DOHH2 (cell line): ENCODE data around the gene GPR75.

Experiments
- H3F3A ChIP-seq: fragments of 200-600 bp; sonication (generic), shearing (Covaris generic); 2 replicates; pipeline ENCODE4 v1.6.0; 2016; ENCODE audit warnings: antibody characterized with exemption, mild to moderate bottlenecking; ENCODE audit not compliant: control insufficient read depth, insufficient read depth
- H3K27ac ChIP-seq: fragments of 200-600 bp; sonication (generic); 2 replicates; pipeline ENCODE4 v1.5.1; 2014; ENCODE audit warnings: low read depth, mild to moderate bottlenecking, low read length, moderate library complexity
- H3K27me3 ChIP-seq: fragments of 200-600 bp; sonication (generic); 2 replicates; pipeline ENCODE4 v1.6.1; 2014; ENCODE audit warnings: mild to moderate bottlenecking, low read length, mixed read lengths; ENCODE audit not compliant: control insufficient read depth
- H3K36me3 ChIP-seq: fragments of 200-600 bp; sonication (generic); 2 replicates; pipeline ENCODE4 v1.6.1; 2014; ENCODE audit warnings: mild to moderate bottlenecking, low read length, moderate library complexity, mixed read lengths; ENCODE audit not compliant: control insufficient read depth
- H3K4me1 ChIP-seq: fragments of 200-600 bp; sonication (generic); 2 replicates; pipeline ENCODE4 v1.6.1; 2014; ENCODE audit warnings: mild to moderate bottlenecking, low read length, mixed read lengths; ENCODE audit not compliant: control insufficient read depth
- H3K4me2 ChIP-seq: fragments of 200-600 bp; sonication (generic); 2 replicates; pipeline ENCODE4 v1.6.0; 2014; ENCODE audit warnings: mild to moderate bottlenecking, low read length, moderate library complexity
- H3K4me3 ChIP-seq: fragments of 200-600 bp; sonication (generic); 2 replicates; pipeline ENCODE4 v1.5.1; 2014; ENCODE audit warnings: mild to moderate bottlenecking, low read length, mixed read lengths
- H3K79me2 ChIP-seq: fragments of 200-600 bp; sonication (generic); 2 replicates; pipeline ENCODE4 v1.6.1; 2014; ENCODE audit warnings: mild to moderate bottlenecking, low read length, mixed read lengths; ENCODE audit not compliant: control insufficient read depth
- H3K9me2 ChIP-seq: fragments of 200-600 bp; sonication (generic); replicated peaks from 2 replicates; pipeline ENCODE4 v1.6.1; 2014; ENCODE audit warnings: mild to moderate bottlenecking, low read length, mixed read lengths; ENCODE audit not compliant: control insufficient read depth
- H3K9me3 ChIP-seq: fragments of 200-600 bp; sonication (generic); 2 replicates; pipeline ENCODE4 v1.6.1; 2014; ENCODE audit warnings: antibody characterized with exemption, low read length, mixed read lengths; ENCODE audit not compliant: control insufficient read depth, insufficient read depth
- H4K20me1 ChIP-seq: fragments of 200-600 bp; sonication (generic); 2 replicates; pipeline ENCODE4 v1.6.0; 2014; ENCODE audit warnings: low read depth, mild to moderate bottlenecking, antibody characterized with exemption, low read length, moderate library complexity; ENCODE audit not compliant: control insufficient read depth, insufficient read depth
- EZH2phosphoT487 ChIP-seq: fragments of 200-600 bp; sonication (generic); IDR thresholded peaks from 2 replicates; pipeline ENCODE4 v1.6.1; 2017; ENCODE audit warnings: borderline replicate concordance, mild to moderate bottlenecking, antibody characterized with exemption, low read length, moderate library complexity, mixed read lengths
- TF ChIP-seq, protein P1 (sequence below): fragments of 200-600 bp; sonication (generic); IDR thresholded peaks from one replicate; pipeline ENCODE4 v1.5.1; 2014; ENCODE audit warnings: antibody characterized with exemption, mild to moderate bottlenecking, low read depth, low read length; ENCODE audit not compliant: poor library complexity, severe bottlenecking

The GPR75 gene

DNA sequence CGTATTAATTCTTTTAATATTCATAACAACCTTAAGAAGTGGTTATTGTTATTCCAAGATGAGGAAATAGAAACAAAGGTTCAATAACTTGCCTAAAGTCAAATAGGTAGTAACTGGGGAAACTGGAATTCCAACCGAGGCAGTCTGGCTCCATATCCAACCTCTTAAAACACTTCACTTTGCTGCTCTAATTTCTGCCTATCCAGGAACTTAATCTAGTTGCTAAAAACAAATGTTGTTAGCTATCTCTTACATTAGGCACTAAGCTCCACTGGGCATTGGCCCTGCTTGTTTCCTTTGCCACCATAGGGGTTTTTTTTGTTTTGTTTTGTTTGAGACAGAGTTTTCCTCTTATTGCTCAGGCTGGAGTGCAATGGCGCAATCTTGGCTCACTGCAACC is 48.2 kb downstream of the GPR75 start:
- Histone ChIP-seq H3K4me1 (no peaks in the 10 kb centered on the region), H3K9me2 (no peaks in the 10 kb centered on the region), H4K20me1 (no peaks in the 10 kb centered on the region), H3K36me3 (peaks cover 59% of the 10 kb centered on the region), H3K9me3 (no peaks in the 10 kb centered on the region), H3K4me3 (no peak overlapping the region), H3F3A (no peaks in the 10 kb centered on the region), H3K4me2 (no peak overlapping the region), H3K27me3 (no peaks in the 10 kb centered on the region), H3K27ac (no peak overlapping the region), H3K79me2 (no peaks in the 10 kb centered on the region)
- no peak for TF ChIP-seq EZH2phosphoT487
- TF ChIP-seq, protein P1, sequence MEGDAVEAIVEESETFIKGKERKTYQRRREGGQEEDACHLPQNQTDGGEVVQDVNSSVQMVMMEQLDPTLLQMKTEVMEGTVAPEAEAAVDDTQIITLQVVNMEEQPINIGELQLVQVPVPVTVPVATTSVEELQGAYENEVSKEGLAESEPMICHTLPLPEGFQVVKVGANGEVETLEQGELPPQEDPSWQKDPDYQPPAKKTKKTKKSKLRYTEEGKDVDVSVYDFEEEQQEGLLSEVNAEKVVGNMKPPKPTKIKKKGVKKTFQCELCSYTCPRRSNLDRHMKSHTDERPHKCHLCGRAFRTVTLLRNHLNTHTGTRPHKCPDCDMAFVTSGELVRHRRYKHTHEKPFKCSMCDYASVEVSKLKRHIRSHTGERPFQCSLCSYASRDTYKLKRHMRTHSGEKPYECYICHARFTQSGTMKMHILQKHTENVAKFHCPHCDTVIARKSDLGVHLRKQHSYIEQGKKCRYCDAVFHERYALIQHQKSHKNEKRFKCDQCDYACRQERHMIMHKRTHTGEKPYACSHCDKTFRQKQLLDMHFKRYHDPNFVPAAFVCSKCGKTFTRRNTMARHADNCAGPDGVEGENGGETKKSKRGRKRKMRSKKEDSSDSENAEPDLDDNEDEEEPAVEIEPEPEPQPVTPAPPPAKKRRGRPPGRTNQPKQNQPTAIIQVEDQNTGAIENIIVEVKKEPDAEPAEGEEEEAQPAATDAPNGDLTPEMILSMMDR: no peak
